H4 (cell line): ENCODE data around the gene RNASE3. TPM values are rescaled to one million over a fixed set of nuclear protein-coding genes. Genes with fewer than 3 reads are reported as not detected.
"Not testable (repeated sequence)": the region's sequence is repeated elsewhere in the genome, so short reads cannot be mapped to it uniquely, and the experiment has no call there.

Source experiments
- DNase-seq: peaks from one replicate; pipeline ENCODE4 v3.0.0-alpha.2; 2015; ENCODE audit warnings: low spot score
- total RNA-seq: library from RNA; depleted of rRNA; stranded (reverse); fragments of >200 nt; shearing (Covaris generic); gene quantifications from 2 replicates; pipeline ENCODE4 v1.2.3, GENCODE V29; 2014; rRNA removed

The RNASE3 gene
- total RNA-seq, 1 experiment from 2014 or later: not detected

DNA sequence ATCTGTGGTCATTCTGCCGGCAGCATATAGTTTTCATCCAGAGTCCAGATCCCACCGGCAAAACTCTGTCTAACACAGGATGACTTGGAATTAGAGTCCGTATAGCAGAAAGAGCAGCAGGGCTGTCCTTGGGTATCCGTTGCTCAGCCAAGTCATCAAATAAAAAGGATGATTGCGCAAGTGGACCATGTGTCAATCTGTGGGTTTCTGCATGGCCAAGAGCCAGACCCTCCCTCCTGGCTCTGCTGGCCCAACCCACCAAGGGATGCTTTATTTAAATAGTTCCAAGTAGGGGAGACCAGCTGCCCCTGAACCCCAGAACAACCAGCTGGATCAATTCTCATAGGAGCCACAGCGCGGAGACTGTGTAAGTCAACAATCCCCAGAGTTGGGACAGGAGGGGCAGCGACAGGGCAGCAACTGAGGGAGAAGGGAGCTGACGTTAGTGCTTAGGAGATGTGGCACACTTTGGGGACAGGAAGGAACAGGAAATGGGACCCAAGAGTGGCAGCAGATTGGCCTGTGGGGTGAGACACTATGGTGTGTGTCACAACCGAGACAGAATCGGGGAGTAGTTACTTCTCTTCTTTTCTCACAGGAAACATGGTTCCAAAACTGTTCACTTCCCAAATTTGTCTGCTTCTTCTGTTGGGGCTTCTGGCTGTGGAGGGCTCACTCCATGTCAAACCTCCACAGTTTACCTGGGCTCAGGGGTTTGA is 28.0 kb downstream of the RNASE3 start:
- DNase-seq: not testable (repeated sequence)

DNA sequence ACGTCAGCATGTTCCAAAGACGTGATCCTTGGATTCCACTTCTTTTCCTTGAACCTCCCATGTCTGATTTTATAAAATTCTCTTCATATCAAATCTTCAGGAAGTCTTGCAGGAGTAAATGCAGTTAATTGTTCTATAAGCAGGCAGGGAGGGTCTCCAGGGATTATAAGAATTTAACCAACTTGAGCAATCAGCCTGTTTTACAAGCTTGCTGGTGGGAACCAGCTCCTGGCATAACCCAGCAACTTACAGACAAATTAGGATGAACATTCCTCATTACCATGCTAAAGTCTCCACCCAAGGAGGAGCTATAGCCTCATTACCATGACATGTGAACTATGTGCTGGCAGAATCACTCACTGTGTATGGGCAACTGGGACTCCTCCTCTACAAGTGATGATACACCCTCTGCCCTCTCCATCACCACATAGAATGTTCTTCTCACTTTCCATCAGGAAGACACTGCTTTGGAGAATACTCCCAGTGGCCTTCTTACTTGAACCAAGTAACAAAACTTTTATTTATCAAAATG is 32.6 kb downstream of the RNASE3 start:
- DNase-seq: not testable (repeated sequence)

DNA sequence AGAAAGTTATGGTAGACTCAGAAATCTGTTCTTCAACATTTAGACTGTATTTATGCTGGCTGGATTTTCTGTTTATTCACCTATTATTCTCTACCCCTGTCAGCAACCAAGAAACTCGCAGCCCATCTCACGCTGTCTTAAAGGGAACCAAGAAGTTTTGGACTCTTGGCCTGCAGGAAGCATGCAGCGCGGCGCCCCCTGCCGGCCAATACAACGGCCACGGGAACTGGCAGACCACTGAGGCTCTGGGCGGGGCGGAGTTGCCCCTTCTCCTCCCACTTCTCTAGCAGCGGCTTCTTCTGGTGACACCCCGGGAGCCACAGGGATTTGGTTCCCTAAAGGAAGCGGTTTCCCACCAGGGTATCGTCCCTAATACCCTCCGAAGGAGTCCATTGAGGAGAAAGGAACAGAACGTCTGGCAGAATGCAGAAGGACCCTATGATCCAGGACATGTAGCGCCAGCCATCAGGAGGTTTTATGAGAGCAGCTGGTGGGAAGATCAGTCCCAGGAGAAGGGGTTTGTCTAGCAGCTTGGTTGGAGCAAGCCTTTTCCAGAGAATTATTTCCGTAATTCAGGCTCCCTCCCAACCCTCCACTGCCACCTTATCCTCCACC is 43.1 kb downstream of the RNASE3 start:
- no peak for DNase-seq

DNA sequence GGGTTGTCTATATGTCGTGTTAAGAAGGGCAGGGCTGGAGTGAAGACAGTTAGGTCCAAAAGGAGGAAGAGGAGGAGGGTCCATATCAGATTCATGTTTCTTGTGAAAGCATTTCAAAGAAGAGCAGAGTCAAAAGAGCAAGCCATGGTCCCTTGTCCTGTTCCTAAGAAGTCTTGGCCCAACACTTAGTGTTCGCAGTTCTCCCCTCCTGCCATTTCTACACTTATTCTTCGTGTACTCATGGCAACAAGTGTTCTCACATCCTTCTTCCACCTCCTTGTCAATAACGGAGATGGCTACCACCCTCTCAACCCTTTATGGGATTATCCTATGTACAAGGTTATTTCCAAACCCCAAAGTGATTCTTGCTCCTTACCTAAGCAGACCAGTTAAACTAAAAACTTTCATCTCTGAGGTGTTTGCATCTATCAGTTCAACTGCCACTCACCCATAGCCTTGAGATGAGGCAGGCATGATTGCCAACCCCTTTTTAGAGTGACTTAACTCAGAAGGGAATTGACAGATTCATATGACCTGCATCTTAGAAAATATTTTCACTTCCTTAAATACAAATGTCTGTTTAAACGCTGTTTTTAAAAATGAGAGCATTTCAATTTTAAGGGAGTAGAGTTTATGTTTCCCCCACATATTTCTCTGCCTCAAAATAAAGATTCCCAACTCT is 44.3 kb downstream of the RNASE3 start:
- DNase-seq: no peak

Other genes with a start within 250 kb of the RNASE3 start
- not detected in 2 replicates for gene OR6S1, start 249.7 kb upstream of the RNASE3 start, total RNA-seq
- 14.7 and 22.2 TPM in 2 replicates for gene RNASE4, start 206.8 kb upstream of the RNASE3 start, total RNA-seq
- gene ANG, start 202.6 kb upstream of the RNASE3 start, total RNA-seq: 3.9 and 9.2 TPM in 2 replicates
- not detected in 2 replicates for gene EDDM3A, start 145.5 kb upstream of the RNASE3 start, total RNA-seq
- not detected in 2 replicates for gene EDDM3B, start 123.0 kb upstream of the RNASE3 start, total RNA-seq
- gene RNASE6, start 110.1 kb upstream of the RNASE3 start, total RNA-seq: not detected in 2 replicates
- 2.1 and 9.4 TPM in 2 replicates for gene RNASE1, start 88.5 kb upstream of the RNASE3 start, total RNA-seq
- not detected in 2 replicates for gene RNASE2, start 64.1 kb downstream of the RNASE3 start, total RNA-seq
- gene METTL17, start 98.6 kb downstream of the RNASE3 start, total RNA-seq: 60.2 and 64.0 TPM in 2 replicates
- gene SLC39A2, start 107.9 kb downstream of the RNASE3 start, total RNA-seq: not detected in 2 replicates
- gene NDRG2, start 133.7 kb downstream of the RNASE3 start, total RNA-seq: 1.3 and 8.5 TPM in 2 replicates
- not detected in 2 replicates for gene TPPP2, start 138.8 kb downstream of the RNASE3 start, total RNA-seq
- gene RNASE13, start 143.4 kb downstream of the RNASE3 start, total RNA-seq: not detected in 2 replicates
- not detected in 2 replicates for gene RNASE7, start 151.0 kb downstream of the RNASE3 start, total RNA-seq
- not detected in 2 replicates for gene RNASE8, start 166.4 kb downstream of the RNASE3 start, total RNA-seq
- gene ARHGEF40, start 178.9 kb downstream of the RNASE3 start, total RNA-seq: 11.2 and 15.4 TPM in 2 replicates
- 7.3 and 11.3 TPM in 2 replicates for gene ZNF219, start 207.3 kb downstream of the RNASE3 start, total RNA-seq
- gene TMEM253, start 209.7 kb downstream of the RNASE3 start, total RNA-seq: 0.47 and 0.68 TPM in 2 replicates